HepG2 (cell line): ENCODE measurements around the gene XXYLT1. TPM values are rescaled to one million over a fixed set of nuclear protein-coding genes. Genes with fewer than 3 reads are reported as not detected.

ENCODE experiments used
- FIP1L1 ChIP-seq: fragments of 200-400 bp; formaldehyde crosslinking; IDR thresholded peaks from 2 replicates; pipeline ENCODE4 v1.6.1; 2018; ENCODE audit warnings: low read depth, mild to moderate bottlenecking, low read length, moderate library complexity, borderline replicate concordance; ENCODE audit not compliant: insufficient read depth
- FOXA3 ChIP-seq: IDR thresholded peaks from 2 replicates; pipeline ENCODE4 v1.6.1; 2016; ENCODE audit warnings: missing genetic modification reagents, missing compliant biosample characterization
- GABPA ChIP-seq, 2 experiments: IDR thresholded peaks; 2 replicates each; pipeline ENCODE4 v1.6.1; 2011 to 2016; ENCODE audit warnings: low read depth in 2 of 2, low read length in 1 of 2, missing biosample characterization in 1 of 2, missing genetic modification characterization in 1 of 2
- HNRNPLL ChIP-seq: fragments of 200-400 bp; formaldehyde crosslinking; IDR thresholded peaks from 2 replicates; pipeline ENCODE4 v1.6.1; 2017; ENCODE audit warnings: mild to moderate bottlenecking, low read depth, low read length; ENCODE audit not compliant: poor library complexity, severe bottlenecking
- NFKBIZ ChIP-seq: IDR thresholded peaks from 2 replicates; pipeline ENCODE4 v1.6.1; 2018; ENCODE audit warnings: missing genetic modification reagents, missing compliant biosample characterization
- SSRP1 ChIP-seq: IDR thresholded peaks from 2 replicates; pipeline ENCODE4 v1.6.1; 2016; ENCODE audit warnings: control low read depth
- THAP11 ChIP-seq: IDR thresholded peaks from 2 replicates; pipeline ENCODE4 v1.6.1; 2016; ENCODE audit warnings: missing biosample characterization, missing genetic modification reagents
- U2AF1 ChIP-seq: fragments of 200-400 bp; formaldehyde crosslinking; optimal IDR thresholded peaks from 2 replicates; pipeline ENCODE3; 2017; ENCODE audit warnings: mild to moderate bottlenecking, low read depth, low read length
- ZBTB3 ChIP-seq: sonication (generic); formaldehyde crosslinking; IDR thresholded peaks from 2 replicates; pipeline ENCODE4 v1.4.0; 2020; ENCODE audit warnings: low read depth, mild to moderate bottlenecking, moderate library complexity, missing genetic modification reagents, borderline replicate concordance
- ZBTB33 ChIP-seq: sonication (generic); formaldehyde crosslinking; IDR thresholded peaks from 2 replicates; pipeline ENCODE4 v1.4.0; 2020; ENCODE audit warnings: missing genetic modification reagents
- ZFP41 ChIP-seq: sonication (generic); formaldehyde crosslinking; IDR thresholded peaks from 2 replicates; pipeline ENCODE4 v1.4.0; 2020; ENCODE audit warnings: mild to moderate bottlenecking, missing genetic modification reagents, borderline replicate concordance
- ZFP90 ChIP-seq: sonication (generic); formaldehyde crosslinking; IDR thresholded peaks from 2 replicates; pipeline ENCODE4 v1.8.0; 2022; ENCODE audit warnings: missing genetic modification reagents, mild to moderate bottlenecking, inconsistent platforms, borderline replicate concordance
- ZNF329 ChIP-seq: sonication (generic); formaldehyde crosslinking; IDR thresholded peaks from 2 replicates; pipeline ENCODE4 v1.9.0; 2021; ENCODE audit warnings: low read depth, mild to moderate bottlenecking, missing genetic modification reagents
- ZNF383 ChIP-seq: sonication (generic); formaldehyde crosslinking; IDR thresholded peaks from 2 replicates; pipeline ENCODE4 v1.4.0; 2020; ENCODE audit warnings: missing genetic modification reagents, mild to moderate bottlenecking, borderline replicate concordance
- ZNF549 ChIP-seq: sonication (generic); formaldehyde crosslinking; IDR thresholded peaks from 2 replicates; pipeline ENCODE4 v1.5.0; 2020; ENCODE audit warnings: missing genetic modification reagents
- ZNF883 ChIP-seq: sonication (generic); formaldehyde crosslinking; IDR thresholded peaks from 2 replicates; pipeline ENCODE4 v1.5.1; 2020; ENCODE audit warnings: mild to moderate bottlenecking, missing genetic modification reagents; ENCODE audit errors: not compliant biosample characterization
- ZSCAN20 ChIP-seq: sonication (generic); formaldehyde crosslinking; IDR thresholded peaks from 2 replicates; pipeline ENCODE4 v1.4.0; 2020; ENCODE audit warnings: missing genetic modification reagents, mild to moderate bottlenecking, borderline replicate concordance
- polyA plus RNA-seq, 8 experiments: library from polyadenylated mRNA; depleted of rRNA in 3 of 8; stranded (reverse) in 7 of 8; unstranded in 1 of 8; fragments of >200 nt; fragmentation: Illumina TruSeq in 4 of 8; extraction: Trizol in 4 of 8; gene quantifications; 2 replicates each; pipeline versions ENCODE4 v1.2.1 to v1.2.3, GENCODE V29; 2011 to 2016; ENCODE audit warnings: low read depth in 4 of 8, missing spikeins in 1 of 8, mixed read lengths in 1 of 8; ENCODE audit not compliant: insufficient read depth in 1 of 8
- total RNA-seq, 5 experiments: library from RNA; depleted of rRNA; stranded (reverse); fragments of >200 nt; fragmentation: Illumina TruSeq; extraction: Trizol; gene quantifications; 2 replicates each; pipeline ENCODE4 v1.2.3, GENCODE V29; 2016; ENCODE audit warnings: low read depth in 1 of 5
- TF ChIP-seq, protein P1 (sequence below): sonication (generic); formaldehyde crosslinking; conservative IDR thresholded peaks from 2 replicates; pipeline ENCODE4 v1.8.0; 2022; ENCODE audit warnings: missing genetic modification reagents
- TF ChIP-seq, protein P2 (sequence below): sonication (generic); formaldehyde crosslinking; IDR thresholded peaks from 2 replicates; pipeline ENCODE4 v1.5.0; 2020; ENCODE audit warnings: missing genetic modification reagents
- TF ChIP-seq, protein P3 (sequence below): IDR thresholded peaks from 2 replicates; pipeline ENCODE4 v1.6.1; 2016; ENCODE audit warnings: mild to moderate bottlenecking

The XXYLT1 gene
- total and polyA plus RNA-seq, 2 of the 13 experiments (the other 11 are each of a cell fraction or from before 2014, with no cell fraction given): 17.7 to 19.0 TPM

GRCh38 chr3:195271410-195272243 lies 668 bp upstream of the XXYLT1 start (continued):
- TF ChIP-seq ZNF383 (CRISPR knock-in tag) (no peak), U2AF1 (no peak), HNRNPLL (peak; percentile 75), ZNF883 (CRISPR knock-in tag) (peak; percentile 0), ZBTB3 (0 out of 2 replicates have a peak, but pooled peaks have one; percentile 35), THAP11 (CRISPR knock-in tag) (0 out of 2 replicates have a peak, but pooled peaks have one; percentile 22), ZSCAN20 (0 out of 2 replicates have a peak, but pooled peaks have one; percentile 76), FOXA3 (CRISPR knock-in tag) (peak; percentile 29), ZNF549 (CRISPR knock-in tag) (no peak), ZFP90 (peak; percentile 30; the same call in 1 of the 2 replicates), GABPA (IDR thresholded peaks at IDR 0.05; ENCODE audit: low read depth, low read length) (no peak), GABPA (CRISPR knock-in tag; IDR thresholded peaks at IDR 0.05; ENCODE audit: low read depth) (no peak), ZBTB33 (CRISPR knock-in tag) (peak; percentile 59; the same call in 1 of the 2 replicates), ZNF329 (no peak), FIP1L1 (no peak), ZFP41 (CRISPR knock-in tag) (no peak), NFKBIZ (CRISPR knock-in tag) (no peak), SSRP1 (CRISPR knock-in tag) (no peak)
- TF ChIP-seq, protein P1, sequence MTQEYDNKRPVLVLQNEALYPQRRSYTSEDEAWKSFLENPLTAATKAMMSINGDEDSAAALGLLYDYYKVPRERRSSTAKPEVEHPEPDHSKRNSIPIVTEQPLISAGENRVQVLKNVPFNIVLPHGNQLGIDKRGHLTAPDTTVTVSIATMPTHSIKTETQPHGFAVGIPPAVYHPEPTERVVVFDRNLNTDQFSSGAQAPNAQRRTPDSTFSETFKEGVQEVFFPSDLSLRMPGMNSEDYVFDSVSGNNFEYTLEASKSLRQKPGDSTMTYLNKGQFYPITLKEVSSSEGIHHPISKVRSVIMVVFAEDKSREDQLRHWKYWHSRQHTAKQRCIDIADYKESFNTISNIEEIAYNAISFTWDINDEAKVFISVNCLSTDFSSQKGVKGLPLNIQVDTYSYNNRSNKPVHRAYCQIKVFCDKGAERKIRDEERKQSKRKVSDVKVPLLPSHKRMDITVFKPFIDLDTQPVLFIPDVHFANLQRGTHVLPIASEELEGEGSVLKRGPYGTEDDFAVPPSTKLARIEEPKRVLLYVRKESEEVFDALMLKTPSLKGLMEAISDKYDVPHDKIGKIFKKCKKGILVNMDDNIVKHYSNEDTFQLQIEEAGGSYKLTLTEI: no peak
- TF ChIP-seq, protein P2, sequence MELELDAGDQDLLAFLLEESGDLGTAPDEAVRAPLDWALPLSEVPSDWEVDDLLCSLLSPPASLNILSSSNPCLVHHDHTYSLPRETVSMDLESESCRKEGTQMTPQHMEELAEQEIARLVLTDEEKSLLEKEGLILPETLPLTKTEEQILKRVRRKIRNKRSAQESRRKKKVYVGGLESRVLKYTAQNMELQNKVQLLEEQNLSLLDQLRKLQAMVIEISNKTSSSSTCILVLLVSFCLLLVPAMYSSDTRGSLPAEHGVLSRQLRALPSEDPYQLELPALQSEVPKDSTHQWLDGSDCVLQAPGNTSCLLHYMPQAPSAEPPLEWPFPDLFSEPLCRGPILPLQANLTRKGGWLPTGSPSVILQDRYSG (CRISPR knock-in tag): no peak
- TF ChIP-seq, protein P3, sequence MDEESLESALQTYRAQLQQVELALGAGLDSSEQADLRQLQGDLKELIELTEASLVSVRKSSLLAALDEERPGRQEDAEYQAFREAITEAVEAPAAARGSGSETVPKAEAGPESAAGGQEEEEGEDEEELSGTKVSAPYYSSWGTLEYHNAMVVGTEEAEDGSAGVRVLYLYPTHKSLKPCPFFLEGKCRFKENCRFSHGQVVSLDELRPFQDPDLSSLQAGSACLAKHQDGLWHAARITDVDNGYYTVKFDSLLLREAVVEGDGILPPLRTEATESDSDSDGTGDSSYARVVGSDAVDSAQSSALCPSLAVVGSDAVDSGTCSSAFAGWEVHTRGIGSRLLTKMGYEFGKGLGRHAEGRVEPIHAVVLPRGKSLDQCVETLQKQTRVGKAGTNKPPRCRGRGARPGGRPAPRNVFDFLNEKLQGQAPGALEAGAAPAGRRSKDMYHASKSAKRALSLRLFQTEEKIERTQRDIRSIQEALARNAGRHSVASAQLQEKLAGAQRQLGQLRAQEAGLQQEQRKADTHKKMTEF (CRISPR knock-in tag): peak; percentile 87; the same call in 1 of the 2 replicates
